ENCODE measurements around the gene SCFD2. TPM values are rescaled to one million over a fixed set of nuclear protein-coding genes. Genes with fewer than 3 reads are reported as not detected.

Gene SCFD2
- total and polyA plus RNA-seq, 7 donors: 5.8 to 13.3 (median 11.2) TPM

DNA sequence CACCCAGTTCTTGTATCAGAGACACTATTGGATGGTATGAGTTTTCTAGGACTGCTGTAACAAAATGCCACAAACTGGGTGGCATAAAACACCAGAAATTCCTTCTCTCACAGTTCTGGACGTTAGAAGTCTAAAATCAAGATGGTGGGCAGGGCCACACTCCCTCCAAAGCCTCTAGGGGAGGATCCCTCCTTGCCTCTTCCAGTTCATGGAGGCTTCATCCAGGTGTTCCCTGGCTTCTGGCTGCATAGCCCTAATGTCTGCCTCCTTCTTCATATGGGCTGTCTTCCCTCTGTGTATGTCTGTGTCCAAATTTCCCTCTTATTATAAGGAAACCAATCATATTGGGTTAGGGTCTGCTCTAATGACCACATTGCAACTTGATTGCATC lies 542.2 kb downstream of the SCFD2 start:
- no peak for DNase-seq
- intact Hi-C loops (cut with DNase I): no loop called here
- TF ChIP-seq, protein P1, sequence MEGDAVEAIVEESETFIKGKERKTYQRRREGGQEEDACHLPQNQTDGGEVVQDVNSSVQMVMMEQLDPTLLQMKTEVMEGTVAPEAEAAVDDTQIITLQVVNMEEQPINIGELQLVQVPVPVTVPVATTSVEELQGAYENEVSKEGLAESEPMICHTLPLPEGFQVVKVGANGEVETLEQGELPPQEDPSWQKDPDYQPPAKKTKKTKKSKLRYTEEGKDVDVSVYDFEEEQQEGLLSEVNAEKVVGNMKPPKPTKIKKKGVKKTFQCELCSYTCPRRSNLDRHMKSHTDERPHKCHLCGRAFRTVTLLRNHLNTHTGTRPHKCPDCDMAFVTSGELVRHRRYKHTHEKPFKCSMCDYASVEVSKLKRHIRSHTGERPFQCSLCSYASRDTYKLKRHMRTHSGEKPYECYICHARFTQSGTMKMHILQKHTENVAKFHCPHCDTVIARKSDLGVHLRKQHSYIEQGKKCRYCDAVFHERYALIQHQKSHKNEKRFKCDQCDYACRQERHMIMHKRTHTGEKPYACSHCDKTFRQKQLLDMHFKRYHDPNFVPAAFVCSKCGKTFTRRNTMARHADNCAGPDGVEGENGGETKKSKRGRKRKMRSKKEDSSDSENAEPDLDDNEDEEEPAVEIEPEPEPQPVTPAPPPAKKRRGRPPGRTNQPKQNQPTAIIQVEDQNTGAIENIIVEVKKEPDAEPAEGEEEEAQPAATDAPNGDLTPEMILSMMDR (IDR thresholded peaks at IDR 0.05): no peak
- 74 to 89% (median 78%) methylated on average over 1 of the region's 1 CpG for WGBS, 3 donors
- Histone ChIP-seq H3K36me3 (ENCODE audit: insufficient read depth in 1 of 2, low read depth in 1 of 2) (no peaks in the 10 kb centered on the region), H3K4me1 (peaks cover 18% of the 10 kb centered on the region), H3K9me3 (no peaks in the 10 kb centered on the region), H3K27me3 (ENCODE audit: insufficient read depth in 3 of 3, low read length in 2 of 3) (no peaks in the 10 kb centered on the region), H3K27ac (no peak overlapping the region), H3K4me3 (no peak overlapping the region)
- no peak for ATAC-seq

Other genes with a start within 250 kb of the SCFD2 start
- 10 to 100 TPM; 27.0 to 30.3 (median 27.6) TPM for gene FIP1L1, start 11.6 kb upstream of the SCFD2 start, total RNA-seq
- 10 to 100 TPM; 23.5 to 49.6 (median 35.9) TPM for gene FIP1L1, start 11.6 kb upstream of the SCFD2 start, polyA plus RNA-seq
- gene LNX1, start 225.4 kb upstream of the SCFD2 start, total RNA-seq: 10 to 100 TPM in 1 of 4 donors, 1 to 10 TPM in 3; 2.1 to 13.9 (median 3.9) TPM
- 1 to 10 TPM; 2.8 to 4.9 (median 4.3) TPM for gene LNX1, start 225.4 kb upstream of the SCFD2 start, polyA plus RNA-seq